ENCODE data around the gene DCLRE1C. TPM values are rescaled to one million over a fixed set of nuclear protein-coding genes. Genes with fewer than 3 reads are reported as not detected.

The DCLRE1C gene
- total and polyA plus RNA-seq, 12 donors, result 1.8 to 13.4 (median 8.3) TPM

GRCh38 chr10:14859043-14859442, 94.9 kb downstream of the DCLRE1C start:
- Histone ChIP-seq H3K27ac (no peak overlapping the region), H3K27me3 (no peaks in the 10 kb centered on the region), H3K9me3 (replicated peaks in 1 of 3) (no peaks in the 10 kb centered on the region), H3K36me3 (replicated peaks in 1 of 2) (peaks cover 0 to 14% of the 10 kb centered on the region in 2 donors), H3K4me1 (replicated peaks in 1 of 2) (no peaks in the 10 kb centered on the region), H3K4me3 (no peak overlapping the region)
- 88 to 93% (median 90%) methylated on average over 5 of the region's 5 CpGs for WGBS, 4 donors
- intact Hi-C loops (cut with DNase I), result no loop called here
- no peak for DNase-seq
- TF ChIP-seq CTCF (IDR thresholded peaks at IDR 0.05) (no peak), POLR2A (IDR thresholded peaks at IDR 0.05) (no peak)

- no peak overlapping the region for H3K27ac ChIP-seq
- H3K9me3 ChIP-seq (replicated peaks in 1 of 3), result no peaks in the 10 kb centered on the region
- H3K4me1 ChIP-seq (replicated peaks in 1 of 2), result no peaks in the 10 kb centered on the region
- H3K36me3 ChIP-seq (replicated peaks in 1 of 2), result peaks cover 0 to 14% of the 10 kb centered on the region in 2 donors
- no peaks in the 10 kb centered on the region for H3K27me3 ChIP-seq
- H3K4me3 ChIP-seq, result no peak overlapping the region
- WGBS, 4 donors, result 91 to 97% (median 93%) methylated on average over 6 of the region's 6 CpGs
- DNase-seq, result no peak
- TF ChIP-seq CTCF (IDR thresholded peaks at IDR 0.05) (no peak), POLR2A (IDR thresholded peaks at IDR 0.05) (no peak)
- intact Hi-C loops (cut with DNase I), result no loop called here
Observed at GRCh38 chr10:14858338-14858960, 95.4 kb downstream of the DCLRE1C start.

- TF ChIP-seq CTCF (IDR thresholded peaks at IDR 0.05), result no peak
- no peak for TF ChIP-seq POLR2A (IDR thresholded peaks at IDR 0.05)
- no peak for DNase-seq
- 91 to 97% (median 92%) methylated on average over 1 of the region's 1 CpG for WGBS, 4 donors
- no peak overlapping the region for H3K27ac ChIP-seq
- no peak overlapping the region for H3K4me3 ChIP-seq
- H3K4me1 ChIP-seq (replicated peaks in 1 of 2), result no peaks in the 10 kb centered on the region
- H3K36me3 ChIP-seq (replicated peaks in 1 of 2), result peaks cover 0 to 17% of the 10 kb centered on the region in 2 donors
- intact Hi-C loops (cut with DNase I), result no loop called here
- no peaks in the 10 kb centered on the region for H3K27me3 ChIP-seq
- no peaks in the 10 kb centered on the region for H3K9me3 ChIP-seq (replicated peaks in 1 of 3)
Observed at GRCh38 chr10:14855453-14855852, 98.4 kb downstream of the DCLRE1C start.

GRCh38 chr10:14852236-14852635, 101.7 kb downstream of the DCLRE1C start:
- TF ChIP-seq CTCF (IDR thresholded peaks at IDR 0.05) (no peak), POLR2A (IDR thresholded peaks at IDR 0.05) (no peak)
- intact Hi-C loops (cut with DNase I), result no loop called here
- Histone ChIP-seq H3K36me3 (replicated peaks in 1 of 2) (peaks cover 0 to 17% of the 10 kb centered on the region in 2 donors), H3K9me3 (replicated peaks in 1 of 3) (no peaks in the 10 kb centered on the region), H3K4me1 (replicated peaks in 1 of 2) (no peaks in the 10 kb centered on the region), H3K27me3 (no peaks in the 10 kb centered on the region), H3K27ac (no peak overlapping the region), H3K4me3 (no peak overlapping the region)
- DNase-seq, result no peak
- WGBS, 4 donors, result 84 to 92% (median 90%) methylated on average over 3 of the region's 3 CpGs

Other genes starting within 250 kb of the DCLRE1C start
- gene FAM107B, start 179.2 kb downstream of the DCLRE1C start, total RNA-seq, result 10 to 100 TPM; 20.9 to 81.7 (median 53.9) TPM
- 10 to 100 TPM; 16.0 to 78.9 (median 21.8) TPM for gene FAM107B, start 179.2 kb downstream of the DCLRE1C start, polyA plus RNA-seq
- 1 to 10 TPM in 8 of 9 donors, under 1 TPM in 1; 0.97 to 6.6 (median 2.9) TPM for gene CDNF, start 116.1 kb downstream of the DCLRE1C start, total RNA-seq
- 1 to 10 TPM; 2.3 to 5.2 (median 3.6) TPM for gene CDNF, start 116.1 kb downstream of the DCLRE1C start, polyA plus RNA-seq
- 10 to 100 TPM in 5 of 9 donors, 1 to 10 TPM in 4; 5.4 to 20.0 (median 11.3) TPM for gene HSPA14, start 115.8 kb downstream of the DCLRE1C start, total RNA-seq
- gene HSPA14, start 115.8 kb downstream of the DCLRE1C start, polyA plus RNA-seq, result 10 to 100 TPM; 12.6 to 17.2 (median 13.4) TPM
- gene MSANTD7, start 115.8 kb downstream of the DCLRE1C start, total RNA-seq, result 10 to 100 TPM in 1 of 9 donors, 1 to 10 TPM in 8; 4.8 to 14.8 (median 7.6) TPM
- 1 to 10 TPM; 2.6 to 7.8 (median 2.7) TPM for gene MSANTD7, start 115.8 kb downstream of the DCLRE1C start, polyA plus RNA-seq
- 10 to 100 TPM in 1 of 9 donors, 1 to 10 TPM in 8; 3.5 to 19.1 (median 6.4) TPM for gene SUV39H2, start 75.2 kb downstream of the DCLRE1C start, total RNA-seq
- gene SUV39H2, start 75.2 kb downstream of the DCLRE1C start, polyA plus RNA-seq, result 1 to 10 TPM; 1.7 to 9.9 (median 1.8) TPM
- 1 to 10 TPM in 2 of 9 donors, not detected in 7; 1.1 TPM for gene MEIG1, start 5.3 kb upstream of the DCLRE1C start, total RNA-seq
- gene MEIG1, start 5.3 kb upstream of the DCLRE1C start, polyA plus RNA-seq, result under 1 TPM; 0.44 to 0.97 (median 0.95) TPM
- gene OLAH, start 89.8 kb upstream of the DCLRE1C start, total RNA-seq, result 1 to 10 TPM in 3 of 9 donors, under 1 TPM in 6; 0.18 to 2.8 (median 0.67) TPM
- gene OLAH, start 89.8 kb upstream of the DCLRE1C start, polyA plus RNA-seq, result 1 to 10 TPM in 2 of 3 donors, under 1 TPM in 1; 0.51 to 1.6 (median 1.1) TPM
- gene ACBD7, start 134.7 kb upstream of the DCLRE1C start, total RNA-seq, result 1 to 10 TPM in 1 of 9 donors, under 1 TPM in 3, not detected in 5; 0.23 to 1.4 (median 0.37) TPM
- under 1 TPM in 1 of 3 donors, not detected in 2; 0.18 TPM for gene ACBD7, start 134.7 kb upstream of the DCLRE1C start, polyA plus RNA-seq
- gene RPP38, start 143.3 kb upstream of the DCLRE1C start, total RNA-seq, result 10 to 100 TPM; 11.1 to 15.9 (median 13.4) TPM
- 10 to 100 TPM; 15.7 to 24.9 (median 24.3) TPM for gene RPP38, start 143.3 kb upstream of the DCLRE1C start, polyA plus RNA-seq
- gene NMT2, start 214.6 kb upstream of the DCLRE1C start, total RNA-seq, result 10 to 100 TPM in 1 of 9 donors, 1 to 10 TPM in 8; 3.9 to 31.4 (median 7.6) TPM
- gene NMT2, start 214.6 kb upstream of the DCLRE1C start, polyA plus RNA-seq, result 1 to 10 TPM; 3.4 to 8.0 (median 4.8) TPM

Data from adrenal gland (tissue), 12 donors.